WTC11 (cell line): Measurements from ENCODE around the gene ALDH3B1. TPM values are rescaled to one million over a fixed set of nuclear protein-coding genes. Genes with fewer than 3 reads are reported as not detected.
"Not testable (repeated sequence)": the region's sequence is repeated elsewhere in the genome, so short reads cannot be mapped to it uniquely, and the experiment has no call there.

Experiments
- ATAC-seq: fragments of 200-7000 bp; cut with Tn5 transposase; 2 replicates; pipeline ENCODE4 v1.10.0; 2021; ENCODE audit warnings: mild to moderate bottlenecking, moderate library complexity
- Bru-seq: library from RNA; stranded (reverse); fragments of 400-500 nt; gene quantifications from one replicate; lab custom pipeline; 2021; lab: Mats Ljungman, UMichigan
- CTCF ChIA-PET: fragments of 300-600 bp; sonication (Branson Sonifier 250); formaldehyde crosslinking; loops from one replicate; lab custom pipeline; 2021; ENCODE audit warnings: antibody characterized with exemption; lab: Charles Lee
- POLR2A ChIA-PET: fragments of 350-600 bp; sonication (Branson Sonifier 250); formaldehyde crosslinking; loops from one replicate; lab custom pipeline; 2021; ENCODE audit warnings: antibody characterized with exemption; lab: Charles Lee
- DNase-seq: peaks from one replicate; pipeline ENCODE4 v3.0.0; 2021; ENCODE audit warnings: low spot score
- H3K27ac Mint-ChIP-seq: 2 replicates; pipeline ENCODE4 v1.8.0; 2021; ENCODE audit warnings: mixed read lengths
- H3K27me3 Mint-ChIP-seq: 2 replicates; pipeline ENCODE4 v1.8.0; 2021; ENCODE audit warnings: low read depth, mild to moderate bottlenecking, moderate library complexity, mixed read lengths
- H3K36me3 Mint-ChIP-seq: 2 replicates; pipeline ENCODE4 v1.8.0; 2021; ENCODE audit warnings: mixed read lengths
- H3K4me1 Mint-ChIP-seq: 2 replicates; pipeline ENCODE4 v1.8.0; 2022; ENCODE audit warnings: mixed read lengths
- H3K4me3 Mint-ChIP-seq: 2 replicates; pipeline ENCODE4 v1.8.0; 2021; ENCODE audit warnings: mild to moderate bottlenecking, moderate library complexity, mixed read lengths
- H3K9me3 Mint-ChIP-seq: 2 replicates; pipeline ENCODE4 v1.8.0; 2021; ENCODE audit warnings: mixed read lengths
- ETV6 ChIP-seq: sonication (generic); formaldehyde crosslinking; IDR thresholded peaks from 2 replicates; pipeline ENCODE4 v1.8.1; 2022; ENCODE audit warnings: mild to moderate bottlenecking, missing genetic modification reagents
- FOXJ3 ChIP-seq: sonication (generic); formaldehyde crosslinking; IDR thresholded peaks from 2 replicates; pipeline ENCODE4 v1.9.0; 2021; ENCODE audit warnings: missing genetic modification reagents, mild to moderate bottlenecking, borderline replicate concordance
- FOXP1 ChIP-seq: sonication (generic); formaldehyde crosslinking; IDR thresholded peaks from 2 replicates; pipeline ENCODE4 v1.8.0; 2022; ENCODE audit warnings: missing genetic modification reagents, mild to moderate bottlenecking, moderate library complexity, borderline replicate concordance
- GABPB1 ChIP-seq: sonication (generic); formaldehyde crosslinking; IDR thresholded peaks from 2 replicates; pipeline ENCODE4 v1.8.1; 2023; ENCODE audit warnings: mild to moderate bottlenecking, missing genetic modification reagents
- GTF2I ChIP-seq: fragments of 250-450 bp; sonication (Bioruptor Pico); conservative IDR thresholded peaks from 2 replicates; pipeline ENCODE4 v1.4.0; 2021; ENCODE audit warnings: mild to moderate bottlenecking
- MYBL2 ChIP-seq: sonication (generic); formaldehyde crosslinking; IDR thresholded peaks from 2 replicates; pipeline ENCODE4 v1.8.1; 2023; ENCODE audit warnings: mild to moderate bottlenecking, moderate library complexity, missing genetic modification reagents
- RELA ChIP-seq: sonication (generic); formaldehyde crosslinking; IDR thresholded peaks from 2 replicates; pipeline ENCODE4 v1.8.1; 2022; ENCODE audit warnings: missing genetic modification reagents, mild to moderate bottlenecking, borderline replicate concordance
- STAT6 ChIP-seq: sonication (generic); formaldehyde crosslinking; conservative IDR thresholded peaks from 2 replicates; pipeline ENCODE4 v1.8.1; 2023; ENCODE audit warnings: mild to moderate bottlenecking, low read depth, missing genetic modification reagents, moderate library complexity
- TEAD1 ChIP-seq: sonication (generic); formaldehyde crosslinking; IDR thresholded peaks from 2 replicates; pipeline ENCODE4 v1.8.0; 2022; ENCODE audit warnings: mild to moderate bottlenecking, missing genetic modification reagents
- USF1 ChIP-seq: sonication (generic); formaldehyde crosslinking; IDR thresholded peaks from 2 replicates; pipeline ENCODE4 v1.8.0; 2022; ENCODE audit warnings: mild to moderate bottlenecking, missing genetic modification reagents
- ZBTB21 ChIP-seq: sonication (generic); formaldehyde crosslinking; IDR thresholded peaks from 2 replicates; pipeline ENCODE4 v1.8.1; 2023; ENCODE audit warnings: mild to moderate bottlenecking, missing genetic modification reagents, borderline replicate concordance
- ZNF423 ChIP-seq: fragments of 250-450 bp; sonication (Bioruptor Pico); IDR thresholded peaks from 2 replicates; pipeline ENCODE4 v2.1.2; 2022; ENCODE audit warnings: mild to moderate bottlenecking, moderate library complexity
- long read RNA-seq, 3 experiments: library from RNA in 1 of 3; library from capped mRNA in 1 of 3; library from polyadenylated mRNA in 1 of 3; unstranded in 2 of 3; stranded (forward) in 1 of 3; transcript quantifications; one replicate each; pipeline ENCODE4 v2.0.0, GENCODE V29; 2021
- total RNA-seq: library from RNA; stranded (reverse); gene quantifications from 3 replicates; pipeline ENCODE4 v1.2.3, GENCODE V29; 2021
- TF ChIP-seq, protein P1 (sequence below): sonication (generic); formaldehyde crosslinking; IDR thresholded peaks from 2 replicates; pipeline ENCODE4 v1.8.1; 2022; ENCODE audit warnings: low read depth, missing genetic modification reagents, borderline replicate concordance
- TF ChIP-seq, protein P2 (sequence below): sonication (generic); formaldehyde crosslinking; IDR thresholded peaks from 2 replicates; pipeline ENCODE4 v1.8.1; 2022; ENCODE audit warnings: mild to moderate bottlenecking, moderate library complexity, missing genetic modification reagents
- TF ChIP-seq, protein P3 (sequence below): sonication (generic); formaldehyde crosslinking; IDR thresholded peaks from 2 replicates; pipeline ENCODE4 v1.8.0; 2022; ENCODE audit warnings: mild to moderate bottlenecking, missing genetic modification reagents
- TF ChIP-seq, protein P4 (sequence below): sonication (generic); formaldehyde crosslinking; IDR thresholded peaks from 2 replicates; pipeline ENCODE4 v1.8.1; 2022; ENCODE audit warnings: low read depth, mild to moderate bottlenecking, moderate library complexity, missing genetic modification reagents, borderline replicate concordance

The ALDH3B1 gene
- total RNA-seq = 0.30 to 0.53 TPM (median 0.46 TPM) in 3 replicates
- percentile 2 among the genes with signal in this experiment for Bru-seq, nascent RNA
- long read RNA-seq, experiment 1, partial matches to known transcripts = 0 of 1 reads
- long read RNA-seq, experiment 1, other reads (novel, unspliced or antisense) = 0 of 1 reads
- long read RNA-seq, experiment 2, partial matches to known transcripts = 0 of 1 reads
- long read RNA-seq, experiment 2, other reads (novel, unspliced or antisense) = 1 of 1 reads
- long read RNA-seq, experiment 3 = 0 reads

DNA sequence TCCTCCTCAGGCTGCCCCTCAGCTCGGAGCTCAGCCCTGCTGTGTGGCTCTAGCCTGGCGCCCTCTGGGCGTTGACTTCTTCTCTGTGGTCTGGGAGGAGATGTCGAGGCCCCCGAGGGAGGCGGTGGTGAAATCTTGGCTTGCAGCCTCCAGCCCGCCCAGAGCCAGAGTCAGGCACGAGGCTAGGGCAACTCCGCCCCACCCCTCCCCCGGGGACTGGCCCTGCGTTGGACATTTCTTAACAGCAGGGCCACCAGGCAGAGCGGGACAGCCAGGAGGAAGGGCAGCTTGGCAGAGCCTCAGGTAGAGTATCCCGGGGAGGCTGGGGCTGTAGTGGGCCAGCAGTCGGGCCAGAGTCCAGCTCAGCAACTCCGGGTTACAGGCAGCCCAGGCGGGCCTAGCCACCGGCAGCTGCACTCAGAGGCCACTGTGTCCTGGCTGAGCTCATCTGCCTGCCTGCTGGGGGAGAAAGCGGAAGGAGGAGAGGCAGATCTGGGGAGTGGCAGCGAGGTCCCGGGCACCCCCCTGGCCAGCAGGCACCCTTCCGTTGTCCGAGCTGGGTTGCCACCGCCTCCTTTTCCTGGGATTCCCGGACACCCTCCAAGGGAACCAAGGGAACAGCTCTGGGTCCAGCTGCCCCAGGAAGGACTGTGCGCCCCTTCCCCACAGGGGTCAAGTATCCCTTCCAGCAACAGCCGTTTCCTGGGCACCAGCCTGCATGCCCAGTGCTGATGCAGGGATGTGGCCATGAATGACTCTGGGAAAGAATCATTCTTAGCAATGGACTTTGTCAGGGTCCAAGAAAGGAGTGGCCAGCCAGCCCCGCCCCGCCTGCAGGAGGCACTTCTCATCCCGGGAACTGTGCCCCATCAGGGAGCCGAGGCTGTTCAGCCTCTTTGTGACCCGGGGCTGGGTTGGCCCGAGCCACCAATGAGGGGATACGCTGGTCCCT is at the start of gene ALDH3B1:
TSS of gene ALDH3B1 (plus strand) at position 238 of the 952 bp plus-strand sequence. CDS start 4,971 bp downstream, outside the sequence.
- peak within 1 kb of the TSS; percentile 60; the same call in 1 of the 2 replicates for H3K27ac Mint-ChIP-seq
- H3K9me3 Mint-ChIP-seq = no peaks in the 10 kb centered on the region
- H3K36me3 Mint-ChIP-seq = no peaks in the 10 kb centered on the region
- no peak within 1 kb of the TSS for H3K4me3 Mint-ChIP-seq
- TF ChIP-seq TEAD1 (CRISPR knock-in tag) = no peak
- no peak for TF ChIP-seq ZNF423
- TF ChIP-seq MYBL2 (CRISPR knock-in tag) = no peak
- no peak for TF ChIP-seq GTF2I (CRISPR knock-in tag)
- TF ChIP-seq ETV6 = peak; percentile 22; the same call in 1 of the 2 replicates
- TF ChIP-seq USF1 (CRISPR knock-in tag) = no peak
- peak; percentile 51; the same call in 1 of the 2 replicates for TF ChIP-seq GABPB1 (CRISPR knock-in tag)
- TF ChIP-seq FOXP1 (CRISPR knock-in tag) = no peak
- TF ChIP-seq, protein P1, sequence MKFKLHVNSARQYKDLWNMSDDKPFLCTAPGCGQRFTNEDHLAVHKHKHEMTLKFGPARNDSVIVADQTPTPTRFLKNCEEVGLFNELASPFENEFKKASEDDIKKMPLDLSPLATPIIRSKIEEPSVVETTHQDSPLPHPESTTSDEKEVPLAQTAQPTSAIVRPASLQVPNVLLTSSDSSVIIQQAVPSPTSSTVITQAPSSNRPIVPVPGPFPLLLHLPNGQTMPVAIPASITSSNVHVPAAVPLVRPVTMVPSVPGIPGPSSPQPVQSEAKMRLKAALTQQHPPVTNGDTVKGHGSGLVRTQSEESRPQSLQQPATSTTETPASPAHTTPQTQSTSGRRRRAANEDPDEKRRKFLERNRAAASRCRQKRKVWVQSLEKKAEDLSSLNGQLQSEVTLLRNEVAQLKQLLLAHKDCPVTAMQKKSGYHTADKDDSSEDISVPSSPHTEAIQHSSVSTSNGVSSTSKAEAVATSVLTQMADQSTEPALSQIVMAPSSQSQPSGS (CRISPR knock-in tag) = no peak
- TF ChIP-seq, protein P2, sequence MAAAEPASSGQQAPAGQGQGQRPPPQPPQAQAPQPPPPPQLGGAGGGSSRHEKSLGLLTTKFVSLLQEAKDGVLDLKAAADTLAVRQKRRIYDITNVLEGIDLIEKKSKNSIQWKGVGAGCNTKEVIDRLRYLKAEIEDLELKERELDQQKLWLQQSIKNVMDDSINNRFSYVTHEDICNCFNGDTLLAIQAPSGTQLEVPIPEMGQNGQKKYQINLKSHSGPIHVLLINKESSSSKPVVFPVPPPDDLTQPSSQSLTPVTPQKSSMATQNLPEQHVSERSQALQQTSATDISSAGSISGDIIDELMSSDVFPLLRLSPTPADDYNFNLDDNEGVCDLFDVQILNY (CRISPR knock-in tag) = 0 out of 2 replicates have a peak, but pooled peaks have one; percentile 15
- no peak for TF ChIP-seq RELA (CRISPR knock-in tag)
- TF ChIP-seq, protein P3, sequence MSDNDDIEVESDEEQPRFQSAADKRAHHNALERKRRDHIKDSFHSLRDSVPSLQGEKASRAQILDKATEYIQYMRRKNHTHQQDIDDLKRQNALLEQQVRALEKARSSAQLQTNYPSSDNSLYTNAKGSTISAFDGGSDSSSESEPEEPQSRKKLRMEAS = peak; percentile 47; the same call in 1 of the 2 replicates
- TF ChIP-seq FOXJ3 = no peak
- no peak for TF ChIP-seq ZBTB21 (CRISPR knock-in tag)
- TF ChIP-seq, protein P4, sequence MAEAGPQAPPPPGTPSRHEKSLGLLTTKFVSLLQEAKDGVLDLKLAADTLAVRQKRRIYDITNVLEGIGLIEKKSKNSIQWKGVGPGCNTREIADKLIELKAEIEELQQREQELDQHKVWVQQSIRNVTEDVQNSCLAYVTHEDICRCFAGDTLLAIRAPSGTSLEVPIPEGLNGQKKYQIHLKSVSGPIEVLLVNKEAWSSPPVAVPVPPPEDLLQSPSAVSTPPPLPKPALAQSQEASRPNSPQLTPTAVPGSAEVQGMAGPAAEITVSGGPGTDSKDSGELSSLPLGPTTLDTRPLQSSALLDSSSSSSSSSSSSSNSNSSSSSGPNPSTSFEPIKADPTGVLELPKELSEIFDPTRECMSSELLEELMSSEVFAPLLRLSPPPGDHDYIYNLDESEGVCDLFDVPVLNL = no peak
- no peak for TF ChIP-seq STAT6 (CRISPR knock-in tag)
- H3K4me1 Mint-ChIP-seq = peaks cover 19% of the 10 kb centered on the region
- ChIA-PET CTCF (interaction anchor here (0.7 to 2.7 kb wide), 12 partner anchors 9 to 199 kb away, joined by 3 to 12 read pairs (median 4); partner anchors contain the start of gene TCIRG1), POLR2A (interaction anchor here (0.6 to 1.2 kb wide), 2 partner anchors 14 to 694 kb away, joined by 5 to 6 read pairs; no protein-coding TSS in a partner anchor)
- peak; percentile 66 for ATAC-seq
- DNase-seq = peak; percentile 53
- H3K27me3 Mint-ChIP-seq = no peaks in the 10 kb centered on the region

GRCh38 chr11:67963217-67963616 is 46.9 kb upstream of the ALDH3B1 start:
- DNase-seq, ATAC-seq, H3K27me3 Mint-ChIP-seq, H3K4me3 Mint-ChIP-seq, H3K27ac Mint-ChIP-seq, POLR2A ChIA-PET, H3K36me3 Mint-ChIP-seq: not testable (repeated sequence)
- CTCF ChIA-PET = interaction anchor here (1.2 kb wide), 1 partner anchor 8 kb away, joined by 4 read pairs; no protein-coding TSS in a partner anchor
- peaks cover 28% of the 10 kb centered on the region for H3K9me3 Mint-ChIP-seq
- peaks cover 17% of the 10 kb centered on the region for H3K4me1 Mint-ChIP-seq

GRCh38 chr11:67963879-67964278 is 46.2 kb upstream of the ALDH3B1 start:
- H3K4me3 Mint-ChIP-seq, H3K36me3 Mint-ChIP-seq, POLR2A ChIA-PET, DNase-seq, H3K27me3 Mint-ChIP-seq, ATAC-seq, H3K27ac Mint-ChIP-seq: not testable (repeated sequence)
- Mint-ChIP-seq H3K4me1 (peaks cover 10% of the 10 kb centered on the region), H3K9me3 (peaks cover 28% of the 10 kb centered on the region)
- CTCF ChIA-PET = interaction anchor here (1.2 kb wide), 1 partner anchor 8 kb away, joined by 4 read pairs; no protein-coding TSS in a partner anchor

- not testable (repeated sequence) for ATAC-seq
- CTCF ChIA-PET = interaction anchor here (3.8 kb wide), 1 partner anchor 9 kb away, joined by 13 read pairs; no protein-coding TSS in a partner anchor
Measured at GRCh38 chr11:67964746-67965145, 45.4 kb upstream of the ALDH3B1 start.

More at GRCh38 chr11:67964746-67965145, 45.4 kb upstream of the ALDH3B1 start:
- H3K4me1 Mint-ChIP-seq, DNase-seq, H3K36me3 Mint-ChIP-seq, H3K27ac Mint-ChIP-seq, H3K27me3 Mint-ChIP-seq, POLR2A ChIA-PET, H3K4me3 Mint-ChIP-seq: not testable (repeated sequence)
- peaks cover 28% of the 10 kb centered on the region for H3K9me3 Mint-ChIP-seq
